Suprapubic skin (tissue), 4 donors: Measurements from ENCODE around the gene PCSK9. TPM values are rescaled to one million over a fixed set of nuclear protein-coding genes. Genes with fewer than 3 reads are reported as not detected.
A peak's percentile ranks its signal among the peaks of the same experiment; 100 is the strongest.
"Not testable (repeated sequence)": the region's sequence is repeated elsewhere in the genome, so short reads cannot be mapped to it uniquely, and the experiment has no call there.

Experiments
- DNase-seq, 2 donors: peaks; one replicate each; pipeline ENCODE4 v3.0.0-alpha.2; 2019; ENCODE audit warnings: low spot score in 2 of 2
- H3K27ac ChIP-seq: fragments of 200-600 bp; sonication (generic); one replicate; pipeline ENCODE4 v1.5.1; 2019
- H3K27me3 ChIP-seq: fragments of 200-600 bp; sonication (generic); one replicate; pipeline ENCODE4 v1.5.1; 2019
- H3K36me3 ChIP-seq: fragments of 200-600 bp; sonication (generic); one replicate; pipeline ENCODE4 v1.5.1; 2019
- H3K4me1 ChIP-seq: fragments of 200-600 bp; sonication (generic); one replicate; pipeline ENCODE4 v1.5.1; 2019
- H3K4me3 ChIP-seq: fragments of 200-600 bp; sonication (generic); one replicate; pipeline ENCODE4 v1.5.1; 2019; ENCODE audit warnings: mild to moderate bottlenecking
- H3K9me3 ChIP-seq: fragments of 200-600 bp; sonication (generic); one replicate; pipeline ENCODE4 v1.5.1; 2019
- CTCF ChIP-seq, 2 donors: fragments of 200-600 bp in 1 of 2; fragments of 450-650 bp in 1 of 2; sonication (generic) in 1 of 2; IDR thresholded peaks; one replicate each; pipeline ENCODE4 v1.5.1; 2016 to 2019; ENCODE audit warnings: antibody characterized with exemption in 2 of 2, mild to moderate bottlenecking in 1 of 2, moderate library complexity in 1 of 2
- EP300 ChIP-seq: sonication (generic); formaldehyde crosslinking; IDR thresholded peaks from one replicate; pipeline ENCODE4 v1.6.1; 2017; ENCODE audit warnings: antibody characterized with exemption
- POLR2A ChIP-seq, 2 donors: fragments of 450-650 bp; IDR thresholded peaks; one replicate each; pipeline ENCODE4 v1.6.1; 2017; ENCODE audit warnings: antibody characterized with exemption in 2 of 2, mild to moderate bottlenecking in 2 of 2, moderate library complexity in 2 of 2
- POLR2AphosphoS5 ChIP-seq, 3 donors: sonication (generic); formaldehyde crosslinking; IDR thresholded peaks; one replicate each; pipeline ENCODE4 v1.6.1; 2017; ENCODE audit warnings: antibody characterized with exemption in 3 of 3
- WGBS: methylation state at CpG from one replicate; pipeline ENCODE4 v1.1.5; 2018; 5-methylcytosine and 5-hydroxymethylcytosine counted together
- total RNA-seq, 4 donors: library from RNA; depleted of rRNA; stranded (reverse); fragments of >200 nt; gene quantifications; one replicate each; pipeline ENCODE4 v1.1.0, GENCODE V29; 2016

The PCSK9 gene
- total RNA-seq, 4 donors from 2014 or later: 0.24 to 1.5 (median 0.36) TPM

GRCh38 chr1:55015731-55016620 lies 23.4 kb upstream of the PCSK9 start:
- no peaks in the 10 kb centered on the region for H3K9me3 ChIP-seq
- no peak for DNase-seq
- H3K4me1 ChIP-seq: no peaks in the 10 kb centered on the region
- WGBS: 60% methylated on average over 12 of the region's 12 CpGs
- no peak overlapping the region for H3K4me3 ChIP-seq
- no peak for TF ChIP-seq EP300
- no peak for TF ChIP-seq POLR2A (IDR thresholded peaks at IDR 0.05)
- TF ChIP-seq POLR2AphosphoS5 (IDR thresholded peaks at IDR 0.05): no peak
- TF ChIP-seq CTCF (IDR thresholded peaks at IDR 0.05): no peak
- H3K27ac ChIP-seq: no peak overlapping the region
- H3K36me3 ChIP-seq: no peaks in the 10 kb centered on the region
- peaks cover 14% of the 10 kb centered on the region for H3K27me3 ChIP-seq

- H3K27ac ChIP-seq: no peak overlapping the region
- TF ChIP-seq EP300: no peak
- no peak for TF ChIP-seq CTCF (IDR thresholded peaks at IDR 0.05)
- no peak for TF ChIP-seq POLR2A (IDR thresholded peaks at IDR 0.05)
- no peak for TF ChIP-seq POLR2AphosphoS5 (IDR thresholded peaks at IDR 0.05)
Observed at GRCh38 chr1:55018395-55018794, 21.0 kb upstream of the PCSK9 start.

GRCh38 chr1:55021942-55022546 lies 17.3 kb upstream of the PCSK9 start:
- no peak overlapping the region for H3K4me3 ChIP-seq
- no peak for TF ChIP-seq POLR2AphosphoS5 (IDR thresholded peaks at IDR 0.05)
- TF ChIP-seq CTCF (IDR thresholded peaks at IDR 0.05): peak; percentile 67 to 91
- H3K36me3 ChIP-seq: no peaks in the 10 kb centered on the region
- peak in 1 of 2 donors; percentile 87 for DNase-seq
- no peak overlapping the region for H3K27ac ChIP-seq
- H3K4me1 ChIP-seq: no peaks in the 10 kb centered on the region
- H3K9me3 ChIP-seq: no peaks in the 10 kb centered on the region
- peaks cover 4% of the 10 kb centered on the region for H3K27me3 ChIP-seq
- WGBS: 60% methylated on average over 12 of the region's 15 CpGs

More at GRCh38 chr1:55018395-55018794, 21.0 kb upstream of the PCSK9 start:
- 96% methylated on average over 8 of the region's 9 CpGs for WGBS
- H3K9me3 ChIP-seq: no peaks in the 10 kb centered on the region
- peaks cover 9% of the 10 kb centered on the region for H3K27me3 ChIP-seq
- no peak overlapping the region for H3K4me3 ChIP-seq
- no peaks in the 10 kb centered on the region for H3K36me3 ChIP-seq
- no peaks in the 10 kb centered on the region for H3K4me1 ChIP-seq
- no peak for DNase-seq

- H3K4me3 ChIP-seq, H3K27ac ChIP-seq, H3K4me1 ChIP-seq, H3K36me3 ChIP-seq, H3K27me3 ChIP-seq, H3K9me3 ChIP-seq, DNase-seq: not testable (repeated sequence)
- WGBS: 85% methylated on average over 10 of the region's 10 CpGs
Observed at GRCh38 chr1:55024163-55024562, 15.2 kb upstream of the PCSK9 start.

GRCh38 chr1:55026682-55027081 lies 12.7 kb upstream of the PCSK9 start:
- H3K9me3 ChIP-seq, H3K4me1 ChIP-seq, H3K27me3 ChIP-seq, H3K27ac ChIP-seq, H3K36me3 ChIP-seq, H3K4me3 ChIP-seq, DNase-seq: not testable (repeated sequence)
- WGBS: 67% methylated on average over 3 of the region's 3 CpGs

GRCh38 chr1:55031098-55031497 lies 8.2 kb upstream of the PCSK9 start:
- H3K36me3 ChIP-seq, H3K4me1 ChIP-seq, DNase-seq, H3K9me3 ChIP-seq, H3K27ac ChIP-seq, H3K4me3 ChIP-seq: not testable (repeated sequence)
- peaks cover 25% of the 10 kb centered on the region for H3K27me3 ChIP-seq
- WGBS: 98% methylated on average over 5 of the region's 5 CpGs
